ENCODE data around the gene OR4E2.

DNA sequence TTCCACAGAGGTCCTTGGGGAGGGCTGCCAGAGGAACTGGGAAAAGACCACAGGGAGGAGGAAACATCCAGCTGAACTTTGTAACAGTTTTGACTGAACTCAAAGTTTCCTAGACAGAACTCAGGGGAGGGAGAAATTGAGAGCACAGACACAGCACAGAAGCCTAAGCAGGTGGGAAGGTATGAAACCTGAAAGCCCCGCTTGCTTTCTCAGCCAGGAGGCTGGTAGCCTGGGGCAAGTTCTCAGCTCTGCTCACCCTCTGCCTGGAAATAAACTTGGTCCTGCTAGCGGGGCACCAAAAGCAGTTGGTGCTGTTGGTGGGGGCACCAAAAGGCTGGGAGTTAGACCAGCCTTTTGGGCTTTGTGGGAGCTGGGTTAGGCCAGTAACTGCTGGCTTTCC lies 45.9 kb downstream of the OR4E2 start:
- TF ChIP-seq POLR2AphosphoS5 (IDR thresholded peaks at IDR 0.05; ENCODE audit: low read depth, low read length), result no peak
- TF ChIP-seq TAF1 (IDR thresholded peaks at IDR 0.05; ENCODE audit: borderline replicate concordance, insufficient read depth, low read length), result no peak
- TF ChIP-seq SIN3A (IDR thresholded peaks at IDR 0.05; ENCODE audit: borderline replicate concordance, insufficient read depth, low read length), result no peak
- no peak for TF ChIP-seq FOXP2 (optimal IDR thresholded peaks at IDR 0.05; ENCODE audit: borderline replicate concordance, extremely low read depth, extremely low read length, insufficient read depth)
- TF ChIP-seq, protein P1, sequence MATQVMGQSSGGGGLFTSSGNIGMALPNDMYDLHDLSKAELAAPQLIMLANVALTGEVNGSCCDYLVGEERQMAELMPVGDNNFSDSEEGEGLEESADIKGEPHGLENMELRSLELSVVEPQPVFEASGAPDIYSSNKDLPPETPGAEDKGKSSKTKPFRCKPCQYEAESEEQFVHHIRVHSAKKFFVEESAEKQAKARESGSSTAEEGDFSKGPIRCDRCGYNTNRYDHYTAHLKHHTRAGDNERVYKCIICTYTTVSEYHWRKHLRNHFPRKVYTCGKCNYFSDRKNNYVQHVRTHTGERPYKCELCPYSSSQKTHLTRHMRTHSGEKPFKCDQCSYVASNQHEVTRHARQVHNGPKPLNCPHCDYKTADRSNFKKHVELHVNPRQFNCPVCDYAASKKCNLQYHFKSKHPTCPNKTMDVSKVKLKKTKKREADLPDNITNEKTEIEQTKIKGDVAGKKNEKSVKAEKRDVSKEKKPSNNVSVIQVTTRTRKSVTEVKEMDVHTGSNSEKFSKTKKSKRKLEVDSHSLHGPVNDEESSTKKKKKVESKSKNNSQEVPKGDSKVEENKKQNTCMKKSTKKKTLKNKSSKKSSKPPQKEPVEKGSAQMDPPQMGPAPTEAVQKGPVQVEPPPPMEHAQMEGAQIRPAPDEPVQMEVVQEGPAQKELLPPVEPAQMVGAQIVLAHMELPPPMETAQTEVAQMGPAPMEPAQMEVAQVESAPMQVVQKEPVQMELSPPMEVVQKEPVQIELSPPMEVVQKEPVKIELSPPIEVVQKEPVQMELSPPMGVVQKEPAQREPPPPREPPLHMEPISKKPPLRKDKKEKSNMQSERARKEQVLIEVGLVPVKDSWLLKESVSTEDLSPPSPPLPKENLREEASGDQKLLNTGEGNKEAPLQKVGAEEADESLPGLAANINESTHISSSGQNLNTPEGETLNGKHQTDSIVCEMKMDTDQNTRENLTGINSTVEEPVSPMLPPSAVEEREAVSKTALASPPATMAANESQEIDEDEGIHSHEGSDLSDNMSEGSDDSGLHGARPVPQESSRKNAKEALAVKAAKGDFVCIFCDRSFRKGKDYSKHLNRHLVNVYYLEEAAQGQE (IDR thresholded peaks at IDR 0.05; ENCODE audit: insufficient read depth in 1 of 2, low read depth in 2 of 2, low read length in 2 of 2), result no peak

Data from PFSK-1 (cell line).